Body of pancreas (tissue), 4 donors: ENCODE data around the gene ACVR1B.

Experiments
- POLR2A ChIP-seq, 3 donors: fragments of 450-650 bp; IDR thresholded peaks; one replicate each; pipeline ENCODE4 v1.6.1; 2016; ENCODE audit warnings: antibody characterized with exemption in 3 of 3, mild to moderate bottlenecking in 2 of 3
- TF ChIP-seq, protein P1 (sequence below), 7 experiments: fragments of 450-650 bp in 4 of 7; fragments of 200-600 bp in 3 of 7; sonication (generic) in 3 of 7; IDR thresholded peaks; one replicate each; pipeline ENCODE4 v1.5.1; 2016 to 2019; ENCODE audit warnings: antibody characterized with exemption in 7 of 7

DNA sequence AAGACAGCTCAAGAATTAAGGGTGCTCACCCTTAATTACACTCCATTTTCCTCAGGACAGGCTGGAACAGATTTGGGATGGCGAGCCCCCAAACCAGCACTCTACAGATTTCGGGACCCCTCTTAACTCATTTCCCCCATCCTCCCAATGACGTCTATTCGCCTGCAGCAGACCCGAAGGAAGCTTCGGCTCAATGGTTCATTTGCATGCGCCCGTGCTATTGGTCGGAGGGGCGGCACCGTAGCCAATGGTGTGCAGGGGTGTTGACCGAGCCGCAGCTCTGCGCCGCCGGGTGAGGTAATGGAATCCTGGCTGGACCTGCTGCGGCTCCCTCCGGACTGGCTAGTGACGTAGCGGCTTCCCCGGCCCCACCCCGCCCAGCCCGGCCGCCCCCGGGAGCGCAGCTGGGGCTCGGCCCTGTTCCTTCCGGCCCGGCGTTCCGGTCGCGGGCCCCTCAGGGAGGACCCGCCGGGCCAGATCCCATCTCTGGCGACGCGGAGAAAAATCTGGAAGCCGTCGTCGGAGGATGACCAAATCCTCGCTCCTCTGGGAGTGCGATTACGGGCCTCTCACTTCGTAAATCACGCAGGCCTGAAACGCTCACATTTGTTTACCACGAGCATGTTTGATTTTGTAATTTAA is 81.4 kb downstream of the ACVR1B start:
- TF ChIP-seq, protein P1, sequence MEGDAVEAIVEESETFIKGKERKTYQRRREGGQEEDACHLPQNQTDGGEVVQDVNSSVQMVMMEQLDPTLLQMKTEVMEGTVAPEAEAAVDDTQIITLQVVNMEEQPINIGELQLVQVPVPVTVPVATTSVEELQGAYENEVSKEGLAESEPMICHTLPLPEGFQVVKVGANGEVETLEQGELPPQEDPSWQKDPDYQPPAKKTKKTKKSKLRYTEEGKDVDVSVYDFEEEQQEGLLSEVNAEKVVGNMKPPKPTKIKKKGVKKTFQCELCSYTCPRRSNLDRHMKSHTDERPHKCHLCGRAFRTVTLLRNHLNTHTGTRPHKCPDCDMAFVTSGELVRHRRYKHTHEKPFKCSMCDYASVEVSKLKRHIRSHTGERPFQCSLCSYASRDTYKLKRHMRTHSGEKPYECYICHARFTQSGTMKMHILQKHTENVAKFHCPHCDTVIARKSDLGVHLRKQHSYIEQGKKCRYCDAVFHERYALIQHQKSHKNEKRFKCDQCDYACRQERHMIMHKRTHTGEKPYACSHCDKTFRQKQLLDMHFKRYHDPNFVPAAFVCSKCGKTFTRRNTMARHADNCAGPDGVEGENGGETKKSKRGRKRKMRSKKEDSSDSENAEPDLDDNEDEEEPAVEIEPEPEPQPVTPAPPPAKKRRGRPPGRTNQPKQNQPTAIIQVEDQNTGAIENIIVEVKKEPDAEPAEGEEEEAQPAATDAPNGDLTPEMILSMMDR (IDR thresholded peaks at IDR 0.05): no peak
- peak; percentile 89 to 90 (median 89) for TF ChIP-seq POLR2A (IDR thresholded peaks at IDR 0.05)
